ENCODE results near the gene RFX8. TPM values are rescaled to one million over a fixed set of nuclear protein-coding genes. Genes with fewer than 3 reads are reported as not detected.

The RFX8 gene
- total RNA-seq, 1 experiment from 2014 or later, result not detected

DNA sequence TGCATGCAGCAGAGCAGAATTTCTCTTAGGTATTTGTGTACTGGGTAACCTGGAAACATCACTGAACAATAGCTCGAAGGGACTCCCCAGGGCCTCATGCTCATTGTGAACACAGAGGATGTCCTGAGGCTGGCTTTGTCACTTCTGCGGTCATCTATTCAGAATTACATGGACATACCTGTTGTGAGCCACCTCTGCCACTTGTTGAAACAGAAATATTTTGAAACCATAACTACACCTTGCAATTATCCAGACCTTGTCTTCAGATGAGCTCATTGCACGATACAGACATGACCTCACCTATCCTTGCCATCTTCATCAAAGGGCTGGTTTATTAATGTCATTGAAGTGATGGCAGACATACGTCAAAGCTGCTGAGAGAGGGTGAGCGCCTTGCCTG lies 64.2 kb downstream of the RFX8 start:
- intact Hi-C loops (cut with micrococcal nuclease), result no loop called here
- no TSS peak for BruUV-seq (replicated peaks)
- DNase-seq (ENCODE audit: unreplicated experiment), result no peak
- Mint-ChIP-seq H3K27ac (ENCODE audit: low read depth, unreplicated experiment) (no peak overlapping the region), H3K9me3 (ENCODE audit: unreplicated experiment) (no peaks in the 10 kb centered on the region), H3K36me3 (ENCODE audit: insufficient read depth, unreplicated experiment) (peaks cover 7% of the 10 kb centered on the region), H3K4me3 (ENCODE audit: unreplicated experiment) (no peak overlapping the region), H3K27me3 (ENCODE audit: insufficient read depth, unreplicated experiment) (no peaks in the 10 kb centered on the region), H3K4me1 (ENCODE audit: insufficient read depth, unreplicated experiment) (no peaks in the 10 kb centered on the region)
- TF ChIP-seq, protein P1, sequence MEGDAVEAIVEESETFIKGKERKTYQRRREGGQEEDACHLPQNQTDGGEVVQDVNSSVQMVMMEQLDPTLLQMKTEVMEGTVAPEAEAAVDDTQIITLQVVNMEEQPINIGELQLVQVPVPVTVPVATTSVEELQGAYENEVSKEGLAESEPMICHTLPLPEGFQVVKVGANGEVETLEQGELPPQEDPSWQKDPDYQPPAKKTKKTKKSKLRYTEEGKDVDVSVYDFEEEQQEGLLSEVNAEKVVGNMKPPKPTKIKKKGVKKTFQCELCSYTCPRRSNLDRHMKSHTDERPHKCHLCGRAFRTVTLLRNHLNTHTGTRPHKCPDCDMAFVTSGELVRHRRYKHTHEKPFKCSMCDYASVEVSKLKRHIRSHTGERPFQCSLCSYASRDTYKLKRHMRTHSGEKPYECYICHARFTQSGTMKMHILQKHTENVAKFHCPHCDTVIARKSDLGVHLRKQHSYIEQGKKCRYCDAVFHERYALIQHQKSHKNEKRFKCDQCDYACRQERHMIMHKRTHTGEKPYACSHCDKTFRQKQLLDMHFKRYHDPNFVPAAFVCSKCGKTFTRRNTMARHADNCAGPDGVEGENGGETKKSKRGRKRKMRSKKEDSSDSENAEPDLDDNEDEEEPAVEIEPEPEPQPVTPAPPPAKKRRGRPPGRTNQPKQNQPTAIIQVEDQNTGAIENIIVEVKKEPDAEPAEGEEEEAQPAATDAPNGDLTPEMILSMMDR (IDR thresholded peaks at IDR 0.05; ENCODE audit: unreplicated experiment), result no peak
- ChIA-PET POLR2A (interaction anchor here (0.8 to 1.0 kb wide), 2 partner anchors 10 to 14 kb away, joined by 3 read pairs; no protein-coding TSS in a partner anchor), CTCF (interaction anchor here (0.6 to 2.9 kb wide), 3 partner anchors 8 to 109 kb away, joined by 3 to 12 read pairs (median 3); no protein-coding TSS in a partner anchor)

DNA sequence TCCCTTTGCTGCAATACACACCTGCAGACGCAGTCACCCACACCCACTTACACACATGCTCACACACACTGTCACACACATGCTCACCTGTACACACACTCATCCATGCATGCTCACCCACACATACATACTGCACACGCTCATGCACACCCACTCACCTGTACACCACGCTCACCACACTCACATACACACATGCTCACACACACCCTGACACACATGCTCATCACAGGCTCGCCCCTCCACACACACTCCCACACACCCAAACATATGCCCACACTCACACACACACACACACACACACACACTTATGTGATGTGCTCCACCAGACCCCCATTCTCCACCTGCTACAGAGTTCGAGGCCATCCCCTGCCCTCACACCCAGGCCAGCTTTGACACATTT lies 64.8 kb downstream of the RFX8 start:
- Mint-ChIP-seq H3K27me3 (ENCODE audit: insufficient read depth, unreplicated experiment) (no peaks in the 10 kb centered on the region), H3K4me3 (ENCODE audit: unreplicated experiment) (no peak overlapping the region), H3K27ac (ENCODE audit: low read depth, unreplicated experiment) (no peak overlapping the region), H3K4me1 (ENCODE audit: insufficient read depth, unreplicated experiment) (no peaks in the 10 kb centered on the region), H3K36me3 (ENCODE audit: insufficient read depth, unreplicated experiment) (peaks cover 7% of the 10 kb centered on the region), H3K9me3 (ENCODE audit: unreplicated experiment) (no peaks in the 10 kb centered on the region)
- DNase-seq (ENCODE audit: unreplicated experiment), result no peak
- POLR2A ChIA-PET, result no interaction called here
- no TSS peak for BruUV-seq (replicated peaks)
- CTCF ChIA-PET, result interaction anchor here (0.9 to 2.9 kb wide), 3 partner anchors 9 to 110 kb away, joined by 3 to 12 read pairs (median 4); no protein-coding TSS in a partner anchor
- intact Hi-C loops (cut with micrococcal nuclease), result no loop called here
- TF ChIP-seq, protein P1 (IDR thresholded peaks at IDR 0.05; ENCODE audit: unreplicated experiment), result no peak

DNA sequence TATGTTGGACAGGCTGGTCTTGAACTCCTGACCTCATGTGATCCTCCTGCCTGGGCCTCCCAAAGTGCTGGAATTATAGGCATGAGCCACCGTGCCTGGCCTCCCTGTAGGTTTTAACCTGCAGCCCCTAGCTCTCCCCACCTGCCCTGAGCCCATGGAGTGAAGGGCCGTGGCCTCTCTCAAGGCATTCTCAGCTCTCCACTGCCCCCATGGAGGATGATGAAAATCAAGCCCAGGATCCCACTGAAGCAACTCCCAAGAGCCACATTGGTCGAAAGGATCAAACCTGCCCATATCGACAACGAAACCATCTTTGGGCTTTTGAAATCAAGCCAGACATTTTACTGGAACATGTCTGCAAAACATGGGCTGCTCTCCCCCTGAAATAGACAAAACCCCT lies 65.2 kb downstream of the RFX8 start:
- H3K9me3 Mint-ChIP-seq (ENCODE audit: unreplicated experiment), result no peaks in the 10 kb centered on the region
- H3K27me3 Mint-ChIP-seq (ENCODE audit: insufficient read depth, unreplicated experiment), result no peaks in the 10 kb centered on the region
- H3K36me3 Mint-ChIP-seq (ENCODE audit: insufficient read depth, unreplicated experiment), result peaks cover 7% of the 10 kb centered on the region
- no peak overlapping the region for H3K27ac Mint-ChIP-seq (ENCODE audit: low read depth, unreplicated experiment)
- DNase-seq (ENCODE audit: unreplicated experiment), result no peak
- TF ChIP-seq, protein P1 (IDR thresholded peaks at IDR 0.05; ENCODE audit: unreplicated experiment), result no peak
- H3K4me3 Mint-ChIP-seq (ENCODE audit: unreplicated experiment), result no peak overlapping the region
- intact Hi-C loops (cut with micrococcal nuclease), result no loop called here
- BruUV-seq (replicated peaks), result no TSS peak
- ChIA-PET POLR2A (no interaction called here), CTCF (interaction anchor here (0.6 to 2.9 kb wide), 6 partner anchors 9 to 911 kb away, joined by 3 to 12 read pairs (median 4); no protein-coding TSS in a partner anchor)
- no peaks in the 10 kb centered on the region for H3K4me1 Mint-ChIP-seq (ENCODE audit: insufficient read depth, unreplicated experiment)

DNA sequence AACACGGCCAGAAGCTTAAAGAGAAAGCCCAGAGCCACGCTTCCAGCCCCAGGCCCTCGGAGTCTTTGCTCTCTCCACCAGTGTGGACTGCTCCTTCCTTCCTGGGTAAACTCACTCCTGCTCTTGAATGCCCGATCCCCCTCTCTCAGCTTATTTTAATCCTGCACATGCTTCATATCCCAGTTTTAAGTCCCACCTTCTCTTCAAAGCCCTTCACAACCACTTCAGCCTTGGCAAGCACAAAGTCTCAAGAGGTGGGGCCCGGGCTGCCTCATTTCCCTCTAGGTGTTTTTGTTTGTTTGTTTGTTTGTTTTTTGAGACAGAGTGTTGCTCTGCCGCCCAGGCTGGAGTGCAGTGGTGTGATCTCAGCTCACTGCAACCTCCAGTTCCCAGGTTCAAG lies 66.0 kb downstream of the RFX8 start:
- no peaks in the 10 kb centered on the region for H3K9me3 Mint-ChIP-seq (ENCODE audit: unreplicated experiment)

More for the DNA sequence above, 66.0 kb downstream of the RFX8 start:
- Mint-ChIP-seq H3K4me1 (ENCODE audit: insufficient read depth, unreplicated experiment) (no peaks in the 10 kb centered on the region), H3K27ac (ENCODE audit: low read depth, unreplicated experiment) (no peak overlapping the region), H3K36me3 (ENCODE audit: insufficient read depth, unreplicated experiment) (peaks cover 7% of the 10 kb centered on the region), H3K4me3 (ENCODE audit: unreplicated experiment) (no peak overlapping the region), H3K27me3 (ENCODE audit: insufficient read depth, unreplicated experiment) (no peaks in the 10 kb centered on the region)
- TF ChIP-seq, protein P1 (IDR thresholded peaks at IDR 0.05; ENCODE audit: unreplicated experiment), result no peak
- ChIA-PET POLR2A (interaction anchor here (3.8 kb wide), 1 partner anchor 13 kb away, joined by 12 read pairs; no protein-coding TSS in a partner anchor), CTCF (interaction anchor here (0.6 to 2.9 kb wide), 5 partner anchors 10 to 912 kb away, joined by 3 to 12 read pairs (median 3); no protein-coding TSS in a partner anchor)
- intact Hi-C loops (cut with micrococcal nuclease), result no loop called here
- no TSS peak for BruUV-seq (replicated peaks)
- DNase-seq (ENCODE audit: unreplicated experiment), result no peak

Measured in MCF 10A (cell line).